GM11168 (cell line): ENCODE measurements around the gene RB1.
"Not testable (repeated sequence)": the region's sequence is repeated elsewhere in the genome, so short reads cannot be mapped to it uniquely, and the experiment has no call there.

Source experiments
- in situ Hi-C: fragments of 300-500 bp; cut with MboI; formaldehyde crosslinking; loops from one replicate; pipeline ENCODE4 v1.12.0; 2022; ENCODE audit warnings: low sequenced_read_pairs; ENCODE audit not compliant: unreplicated experiment

Gene RB1

GRCh38 chr13:48436661-48437288, 133.2 kb downstream of the RB1 start:
- in situ Hi-C loops = no loop called here

- in situ Hi-C loops = no loop called here
Measured at GRCh38 chr13:48437371-48437770, 133.8 kb downstream of the RB1 start.

- in situ Hi-C loops = no loop called here
Measured at GRCh38 chr13:48443442-48444208, 140.1 kb downstream of the RB1 start.

GRCh38 chr13:48446464-48446863, 142.9 kb downstream of the RB1 start:
- in situ Hi-C loops = no loop called here

- in situ Hi-C loops = no loop called here
Measured at GRCh38 chr13:48448285-48448958, 144.9 kb downstream of the RB1 start.

- in situ Hi-C loops = no loop called here
Measured at GRCh38 chr13:48448959-48449614, 145.5 kb downstream of the RB1 start.

DNA sequence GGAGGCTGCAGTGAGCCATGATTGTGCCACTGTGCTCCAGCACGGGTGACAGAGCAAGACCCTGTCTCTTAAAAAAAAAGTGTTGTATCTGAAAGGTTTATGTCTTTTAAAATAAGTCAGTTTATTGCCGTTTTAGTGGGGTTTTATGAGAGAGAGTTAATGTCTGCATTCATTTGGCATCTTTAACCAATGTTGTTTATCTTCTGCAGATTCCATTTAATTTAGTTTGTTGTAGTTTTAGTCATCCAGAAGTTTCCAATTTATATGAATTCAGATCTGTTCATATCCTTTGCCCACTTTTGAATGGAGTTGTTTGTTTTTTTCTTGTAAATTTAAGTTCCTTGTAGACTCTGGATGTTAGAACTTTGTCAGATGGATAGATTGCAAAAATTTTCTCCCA, 146.1 kb downstream of the RB1 start:
- in situ Hi-C loops = no loop called here

DNA sequence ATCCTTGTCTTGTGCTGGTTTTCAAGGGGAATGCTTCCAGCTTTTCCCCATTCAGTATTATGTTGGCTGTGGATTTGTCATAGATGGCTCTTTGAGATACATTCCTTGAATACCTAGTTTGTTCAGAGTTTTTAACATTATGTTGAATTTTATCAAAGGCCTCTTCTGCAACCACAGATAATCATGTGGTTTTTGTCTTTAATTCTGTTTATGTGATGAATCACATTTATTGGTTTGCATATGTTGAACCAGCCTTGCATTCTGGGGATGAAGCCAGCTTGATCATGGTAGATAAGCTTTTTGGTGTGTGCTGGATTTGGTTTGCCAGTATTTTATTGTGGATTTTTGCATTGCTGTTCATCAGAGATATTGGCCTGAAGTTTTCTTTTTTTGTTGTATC, 147.6 kb downstream of the RB1 start:
- in situ Hi-C loops = not testable (repeated sequence)

DNA sequence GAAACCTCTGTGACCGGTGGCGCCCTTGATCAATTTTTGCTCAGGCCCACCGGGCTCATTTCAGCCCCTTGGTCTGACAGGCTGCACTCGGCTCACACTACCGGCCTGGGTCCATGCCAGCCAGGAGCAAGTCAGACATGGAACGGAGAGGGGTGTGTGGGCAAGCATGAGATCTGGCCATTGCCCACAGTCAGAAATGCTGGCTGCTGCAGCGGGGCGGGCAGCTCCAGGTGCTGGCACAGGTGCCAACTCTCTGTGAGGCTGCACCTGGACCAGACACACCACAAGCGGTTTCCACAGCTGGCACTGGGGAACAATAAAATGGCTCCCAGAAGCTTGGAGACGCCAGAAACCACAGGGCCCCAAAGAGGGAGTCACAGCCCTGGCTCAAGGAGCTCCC, 153.0 kb downstream of the RB1 start:
- in situ Hi-C loops = no loop called here

DNA sequence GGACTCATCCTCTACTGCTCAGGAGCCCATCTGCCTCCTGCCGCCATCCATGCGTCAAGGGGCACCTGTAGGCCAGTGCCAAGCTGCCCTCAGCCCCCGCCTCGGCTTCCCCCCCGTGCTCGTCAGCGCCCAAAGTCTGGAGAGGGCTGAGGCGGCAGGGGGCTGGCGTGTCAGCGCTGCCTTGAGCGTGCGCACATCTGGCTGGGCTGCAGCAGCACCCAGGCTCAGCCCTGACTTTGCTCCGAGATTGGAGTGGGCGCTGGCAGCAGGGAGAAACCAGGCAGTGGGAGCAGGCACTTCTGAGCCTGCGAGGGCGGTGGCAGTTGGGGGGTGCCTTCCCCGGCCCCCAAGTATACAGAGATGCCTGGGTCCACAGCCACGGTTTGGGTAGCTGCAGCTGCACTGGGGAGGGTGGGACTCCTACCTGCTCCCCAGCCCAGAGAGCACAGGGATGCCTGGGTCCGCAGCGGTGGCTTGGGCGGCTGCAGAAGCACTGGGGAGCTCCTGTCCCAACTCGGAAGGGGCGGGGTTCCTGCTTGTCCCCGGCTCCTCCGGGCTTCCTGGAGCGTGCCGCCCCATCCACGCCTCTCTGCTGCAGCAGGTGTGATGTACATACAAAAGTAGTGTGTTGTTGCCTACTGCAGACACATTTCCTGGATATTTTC, 154.2 kb downstream of the RB1 start:
- in situ Hi-C loops = no loop called here

DNA sequence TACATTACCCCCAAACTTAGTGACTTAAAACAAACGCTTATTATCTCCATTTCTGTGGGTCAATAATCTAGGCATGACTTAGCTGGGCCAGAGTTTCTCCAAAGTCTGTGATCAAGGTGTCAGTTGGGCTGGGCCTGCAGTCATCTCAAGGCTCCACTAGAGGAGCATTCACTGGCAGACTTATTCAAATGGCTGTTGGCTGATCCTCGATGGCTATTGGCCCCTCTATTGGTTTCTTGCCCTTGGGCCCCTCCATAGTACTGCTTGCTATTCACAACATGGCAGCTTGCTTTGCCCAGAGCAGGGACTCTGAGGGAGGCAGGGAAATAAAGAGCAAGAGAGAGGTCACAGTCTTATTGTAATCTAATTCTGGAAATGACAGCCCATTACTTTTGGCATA, 171.7 kb downstream of the RB1 start:
- in situ Hi-C loops = loop anchor here (10.0 kb wide), 1 partner anchor 290 kb away; no protein-coding TSS in a partner anchor

DNA sequence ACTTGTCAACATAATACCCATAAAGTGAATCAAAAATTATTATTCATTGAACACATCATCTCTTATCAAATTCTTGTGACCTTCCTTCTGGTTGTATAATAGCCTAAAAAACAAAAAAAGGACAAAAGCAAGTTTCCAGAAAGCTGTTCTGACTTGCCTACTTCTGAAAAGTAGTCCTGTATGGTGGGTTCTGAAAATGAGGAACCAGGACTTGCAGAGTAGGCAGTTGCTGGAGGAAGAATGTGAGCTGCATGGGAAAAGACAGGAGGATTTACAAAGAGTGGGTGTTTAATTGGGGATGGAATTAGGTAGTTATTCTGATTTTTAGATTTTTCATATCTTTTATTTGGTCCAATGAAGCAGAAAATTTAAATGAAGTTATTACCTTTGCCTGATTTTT, 172.7 kb downstream of the RB1 start:
- in situ Hi-C loops = loop anchor here (10.0 kb wide), 1 partner anchor 289 kb away; no protein-coding TSS in a partner anchor

- in situ Hi-C loops = loop anchor here (10.0 kb wide), 1 partner anchor 288 kb away; no protein-coding TSS in a partner anchor
Measured at GRCh38 chr13:48476686-48477085, 173.1 kb downstream of the RB1 start.

- in situ Hi-C loops = loop anchor here (10.0 kb wide), 1 partner anchor 287 kb away; no protein-coding TSS in a partner anchor
Measured at GRCh38 chr13:48477191-48477855, 173.8 kb downstream of the RB1 start.

DNA sequence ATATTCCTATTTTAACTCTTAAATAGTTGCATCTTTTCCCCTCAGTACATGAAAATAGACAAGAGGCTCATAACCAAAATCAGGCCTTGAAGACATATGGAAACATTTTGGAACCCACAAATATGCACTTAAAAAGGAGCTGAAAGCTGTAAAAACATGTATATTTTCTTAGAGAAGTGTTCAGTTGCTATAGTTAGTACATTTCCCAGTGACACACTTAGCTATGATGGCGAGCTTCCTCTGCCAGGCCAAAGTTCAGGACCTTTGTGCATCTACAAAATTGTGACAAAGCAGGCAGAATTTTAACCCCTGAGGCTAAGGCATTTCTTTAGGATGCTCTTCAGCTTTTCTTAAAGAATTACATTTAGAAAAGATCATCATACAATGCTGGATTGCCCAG, 174.8 kb downstream of the RB1 start:
- in situ Hi-C loops = loop anchor here (10.0 kb wide), 1 partner anchor 286 kb away; no protein-coding TSS in a partner anchor

DNA sequence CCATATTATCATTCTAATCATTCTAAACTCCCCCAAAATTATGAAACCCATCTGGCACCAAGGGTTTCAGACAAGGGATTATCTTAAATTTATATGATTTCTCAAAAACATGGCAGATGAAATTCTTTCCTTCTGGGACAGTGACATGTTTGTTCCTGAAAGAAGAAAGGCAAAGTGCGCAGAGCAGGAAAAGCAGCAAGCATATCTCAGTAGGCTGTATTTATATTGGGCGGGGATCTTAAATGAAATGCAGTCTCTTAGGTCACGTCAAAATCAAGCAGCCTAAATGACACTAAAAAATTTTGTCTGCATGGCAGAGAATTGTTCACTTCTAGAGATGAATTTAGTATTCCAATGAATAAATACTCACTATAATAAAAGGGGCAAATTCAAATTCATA, 180.0 kb downstream of the RB1 start:
- in situ Hi-C loops = no loop called here

DNA sequence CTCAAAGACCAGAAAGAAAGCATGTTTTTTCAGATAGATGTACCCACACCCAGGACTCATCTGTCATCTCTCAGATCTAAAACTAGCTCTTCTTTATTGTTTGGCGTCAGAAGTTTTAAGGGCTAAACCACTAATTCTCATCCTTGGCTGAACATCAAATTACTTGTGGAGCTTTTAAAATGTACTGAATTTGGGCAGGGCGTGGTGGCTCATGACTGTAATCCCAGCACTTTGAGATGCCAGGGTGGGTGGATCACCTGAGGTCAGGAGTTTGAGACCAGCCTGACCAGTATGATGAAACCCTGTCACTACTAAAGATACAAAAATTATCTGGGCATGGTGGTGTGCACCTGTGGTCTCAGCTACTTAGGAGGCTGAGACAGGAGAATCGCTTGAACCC, 181.9 kb downstream of the RB1 start:
- in situ Hi-C loops = no loop called here

DNA sequence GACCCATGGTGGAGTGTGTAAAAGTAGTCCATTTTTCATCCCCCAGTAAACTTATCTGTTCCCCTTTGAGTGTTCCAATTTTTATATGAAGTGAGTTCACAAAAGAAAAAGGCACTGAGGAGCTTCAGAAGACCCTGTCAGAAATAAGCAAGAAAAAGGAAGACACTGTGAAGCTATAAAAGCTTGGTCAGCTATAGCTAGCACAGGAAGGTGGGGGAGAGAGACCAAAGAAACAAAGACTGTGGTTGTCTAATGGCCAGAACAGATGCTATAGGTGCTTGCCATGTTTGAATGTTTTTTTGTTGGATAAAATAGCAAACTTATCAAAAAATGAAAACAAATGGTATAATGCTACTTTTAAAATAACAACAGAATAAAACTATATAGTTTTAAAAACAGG, 182.8 kb downstream of the RB1 start:
- in situ Hi-C loops = no loop called here

DNA sequence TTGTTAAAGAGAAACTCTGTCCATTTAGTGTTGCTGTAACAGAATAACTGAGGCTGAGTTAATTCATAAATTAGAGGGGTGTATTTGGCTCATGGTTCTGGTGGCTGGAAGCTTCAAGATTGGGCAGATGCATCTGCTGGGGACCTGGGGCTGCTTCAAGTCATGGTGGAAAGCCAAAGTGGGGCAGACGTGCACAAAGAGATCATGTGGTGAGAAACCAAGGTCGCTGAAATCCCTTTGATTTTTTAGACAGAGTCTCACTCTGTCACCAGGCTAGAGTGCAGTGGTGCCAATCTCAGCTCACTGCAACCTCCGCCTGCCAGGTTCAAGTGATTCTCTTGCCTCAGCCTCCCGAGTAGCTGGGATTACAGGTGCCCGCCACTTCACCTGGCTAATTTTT, 183.3 kb downstream of the RB1 start:
- in situ Hi-C loops = no loop called here

DNA sequence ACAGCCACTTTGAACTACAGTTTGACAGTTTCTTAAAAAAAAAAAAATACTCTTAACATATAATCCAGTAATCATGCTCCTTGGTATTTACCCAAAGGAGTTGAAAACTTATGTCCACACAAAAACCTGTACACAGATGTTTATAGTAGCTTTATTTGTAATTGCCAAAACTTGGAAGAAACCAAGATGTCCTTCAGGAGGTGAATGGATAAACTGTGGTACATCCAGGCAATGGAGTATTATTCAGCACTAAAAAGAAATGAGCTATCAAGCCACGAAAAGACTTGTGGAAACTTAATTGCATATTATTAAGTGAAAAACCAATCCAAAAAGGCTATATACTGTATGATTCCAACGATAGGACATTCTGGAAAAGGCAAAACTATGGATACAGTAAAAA, 184.4 kb downstream of the RB1 start:
- in situ Hi-C loops = no loop called here
